Common myeloid progenitor, CD34-positive (primary cell): ENCODE data around the gene ATP2A2.

Source experiments
- CTCF ChIA-PET: fragments of 350-600 bp; sonication (Branson Sonifier 250); formaldehyde crosslinking; loops from one replicate; lab custom pipeline; 2021; ENCODE audit warnings: antibody characterized with exemption; lab: Charles Lee
- POLR2A ChIA-PET: fragments of 350-600 bp; sonication (Branson Sonifier 250); formaldehyde crosslinking; loops from one replicate; lab custom pipeline; 2021; ENCODE audit warnings: antibody characterized with exemption; lab: Charles Lee
- DNase-seq, 3 donors: peaks; one replicate each; pipeline versions ENCODE4 v3.0.0 to v3.0.0-alpha.2; 2013
- H3K27ac ChIP-seq, 2 experiments: 1 replicate in 1 of 2; 2 replicates in 1 of 2; pipeline ENCODE4 v1.7.0; 2013; ENCODE audit warnings: inconsistent platforms in 2 of 2, low read length in 2 of 2, mild to moderate bottlenecking in 2 of 2, low read depth in 1 of 2, moderate library complexity in 1 of 2; ENCODE audit not compliant: severe bottlenecking in 2 of 2, insufficient read depth in 1 of 2, poor library complexity in 1 of 2
- H3K27me3 ChIP-seq, 5 experiments: replicated peaks in 2 of 5; 1 replicate in 3 of 5; 2 replicates in 2 of 5; pipeline versions ENCODE4 v1.6.1 to v1.7.0; 2013; ENCODE audit warnings: low read length in 4 of 5, mild to moderate bottlenecking in 2 of 5, moderate library complexity in 2 of 5, inconsistent platforms in 1 of 5; ENCODE audit not compliant: insufficient read depth in 5 of 5, control insufficient read depth in 4 of 5
- H3K36me3 ChIP-seq, 4 experiments: 1 replicate in 2 of 4; 2 replicates in 2 of 4; pipeline versions ENCODE4 v1.6.1 to v1.7.0; 2013; ENCODE audit warnings: low read length in 3 of 4, control low read depth in 1 of 4, mild to moderate bottlenecking in 1 of 4; ENCODE audit not compliant: control insufficient read depth in 4 of 4, insufficient read depth in 4 of 4
- H3K4me1 ChIP-seq, 4 experiments: 1 replicate in 3 of 4; 2 replicates in 1 of 4; pipeline versions ENCODE4 v1.6.1 to v1.7.1; 2013; ENCODE audit warnings: low read length in 3 of 4, mild to moderate bottlenecking in 3 of 4, control low read depth in 1 of 4, inconsistent platforms in 1 of 4, moderate library complexity in 1 of 4; ENCODE audit not compliant: control insufficient read depth in 4 of 4, insufficient read depth in 4 of 4; ENCODE audit errors: control extremely low read depth in 1 of 4
- H3K4me3 ChIP-seq, 7 experiments: 1 replicate in 4 of 7; 2 replicates in 3 of 7; pipeline versions ENCODE4 v1.5.1 to v1.7.0; 2013; ENCODE audit warnings: mild to moderate bottlenecking in 7 of 7, low read length in 6 of 7, moderate library complexity in 6 of 7, inconsistent platforms in 2 of 7, low read depth in 2 of 7, control low read depth in 1 of 7; ENCODE audit not compliant: insufficient read depth in 4 of 7, control insufficient read depth in 1 of 7; ENCODE audit errors: extremely low read depth in 1 of 7
- H3K9me3 ChIP-seq, 5 experiments: 1 replicate in 4 of 5; 2 replicates in 1 of 5; pipeline versions ENCODE4 v1.6.1 to v1.7.1; 2013; ENCODE audit warnings: low read length in 4 of 5, mild to moderate bottlenecking in 2 of 5, inconsistent platforms in 1 of 5, low read depth in 1 of 5, moderate library complexity in 1 of 5; ENCODE audit not compliant: control insufficient read depth in 4 of 5, insufficient read depth in 2 of 5; ENCODE audit errors: control extremely low read depth in 1 of 5
- WGBS: methylation state at CpG from one replicate; pipeline ENCODE4 v1.1.5; 2013; ENCODE audit not compliant: insufficient coverage; 5-methylcytosine and 5-hydroxymethylcytosine counted together

ATP2A2 gene

GRCh38 chr12:110329710-110330109 lies 48.7 kb downstream of the ATP2A2 start:
- Histone ChIP-seq H3K36me3 (peaks cover 24 to 78% (median 53%) of the 10 kb centered on the region in 4 experiments), H3K9me3 (no peaks in the 10 kb centered on the region), H3K27ac (no peak overlapping the region), H3K4me1 (peaks cover 0 to 13% (median 5%) of the 10 kb centered on the region in 4 experiments), H3K27me3 (no peaks in the 10 kb centered on the region), H3K4me3 (no peak overlapping the region)
- no peak for DNase-seq
- ChIA-PET CTCF (interaction anchor here (0.9 to 4.0 kb wide), 7 partner anchors 8 to 231 kb away, joined by 3 to 24 read pairs (median 3); no protein-coding TSS in a partner anchor), POLR2A (interaction anchor here (0.7 to 1.0 kb wide), 2 partner anchors 21 to 48 kb away, joined by 3 to 4 read pairs; no protein-coding TSS in a partner anchor)
- WGBS: no CpG with 5 or more reads among the region's 4 CpGs

GRCh38 chr12:110330124-110330523 lies 49.1 kb downstream of the ATP2A2 start:
- H3K27ac ChIP-seq: peak overlapping the region in 1 of 2 experiments; percentile 18
- no CpG with 5 or more reads among the region's 3 CpGs for WGBS
- POLR2A ChIA-PET: interaction anchor here (0.7 to 1.0 kb wide), 2 partner anchors 20 to 48 kb away, joined by 3 to 4 read pairs; no protein-coding TSS in a partner anchor

GRCh38 chr12:110330544-110330943 lies 49.5 kb downstream of the ATP2A2 start:
- Histone ChIP-seq H3K36me3 (peaks cover 32 to 81% (median 55%) of the 10 kb centered on the region in 4 experiments), H3K27me3 (no peaks in the 10 kb centered on the region), H3K4me1 (peaks cover 0 to 13% (median 5%) of the 10 kb centered on the region in 4 experiments), H3K4me3 (no peak overlapping the region), H3K27ac (peak overlapping the region in 1 of 2 experiments; percentile 18), H3K9me3 (no peaks in the 10 kb centered on the region)
- DNase-seq: peak in 2 of 3 donors; percentile 34 to 44
- CTCF ChIA-PET: interaction anchor here (0.8 to 4.0 kb wide), 7 partner anchors 9 to 232 kb away, joined by 3 to 24 read pairs (median 3); no protein-coding TSS in a partner anchor
- POLR2A ChIA-PET: interaction anchor here (0.6 to 0.7 kb wide), 2 partner anchors 9 to 20 kb away, joined by 4 read pairs; no protein-coding TSS in a partner anchor

More at GRCh38 chr12:110330124-110330523, 49.1 kb downstream of the ATP2A2 start:
- peaks cover 29 to 81% (median 56%) of the 10 kb centered on the region in 4 experiments for H3K36me3 ChIP-seq
- peaks cover 0 to 13% (median 5%) of the 10 kb centered on the region in 4 experiments for H3K4me1 ChIP-seq
- H3K27me3 ChIP-seq: no peaks in the 10 kb centered on the region
- DNase-seq: no peak
- no peak overlapping the region for H3K4me3 ChIP-seq
- CTCF ChIA-PET: interaction anchor here (0.9 to 4.0 kb wide), 6 partner anchors 9 to 231 kb away, joined by 3 to 24 read pairs (median 4); no protein-coding TSS in a partner anchor
- H3K9me3 ChIP-seq: no peaks in the 10 kb centered on the region

- Histone ChIP-seq H3K36me3 (peaks cover 25 to 81% (median 60%) of the 10 kb centered on the region in 4 experiments), H3K27me3 (no peaks in the 10 kb centered on the region), H3K27ac (peak overlapping the region in 1 of 2 experiments; percentile 25), H3K4me3 (no peak overlapping the region), H3K4me1 (peaks cover 0 to 13% (median 5%) of the 10 kb centered on the region in 4 experiments), H3K9me3 (no peaks in the 10 kb centered on the region)
- CTCF ChIA-PET: interaction anchor here (1.0 to 4.0 kb wide), 2 partner anchors 12 to 50 kb away, joined by 3 to 24 read pairs; no protein-coding TSS in a partner anchor
- POLR2A ChIA-PET: no interaction called here
- DNase-seq: no peak
These were observed 52.2 kb downstream of the ATP2A2 start for GRCh38 chr12:110333201-110333600.

- ChIA-PET CTCF (interaction anchor here (0.6 to 1.5 kb wide), 5 partner anchors 10 to 39 kb away, joined by 3 to 6 read pairs (median 4); no protein-coding TSS in a partner anchor), POLR2A (interaction anchor here (0.6 to 0.9 kb wide), 2 partner anchors 23 to 157 kb away, joined by 3 to 4 read pairs; no protein-coding TSS in a partner anchor)
These were observed 54.5 kb downstream of the ATP2A2 start for GRCh38 chr12:110335481-110336045.

GRCh38 chr12:110337912-110338710 lies 57.1 kb downstream of the ATP2A2 start:
- Histone ChIP-seq H3K4me3 (no peak overlapping the region), H3K27ac (no peak overlapping the region), H3K9me3 (no peaks in the 10 kb centered on the region), H3K36me3 (peaks cover 36 to 98% (median 79%) of the 10 kb centered on the region in 4 experiments), H3K27me3 (no peaks in the 10 kb centered on the region), H3K4me1 (no peaks in the 10 kb centered on the region)
- no peak for DNase-seq
- WGBS: 95% methylated on average over 9 of the region's 11 CpGs
- CTCF ChIA-PET: interaction anchor here (0.7 to 5.0 kb wide), 5 partner anchors 11 to 37 kb away, joined by 3 to 31 read pairs (median 3); no protein-coding TSS in a partner anchor
- POLR2A ChIA-PET: interaction anchor here (0.6 kb wide), 1 partner anchor 14 kb away, joined by 4 read pairs; no protein-coding TSS in a partner anchor

More at GRCh38 chr12:110335481-110336045, 54.5 kb downstream of the ATP2A2 start:
- Histone ChIP-seq H3K4me3 (no peak overlapping the region), H3K27me3 (no peaks in the 10 kb centered on the region), H3K36me3 (peaks cover 31 to 92% (median 70%) of the 10 kb centered on the region in 4 experiments), H3K4me1 (peaks cover 0 to 3% (median under 1%) of the 10 kb centered on the region in 4 experiments), H3K27ac (peak overlapping the region in 1 of 2 experiments; percentile 8), H3K9me3 (no peaks in the 10 kb centered on the region)
- DNase-seq: no peak
- 100% methylated on average over 4 of the region's 4 CpGs for WGBS
